Heart left ventricle (tissue), 16 donors: ENCODE measurements around the gene TMEM198. TPM values are rescaled to one million over a fixed set of nuclear protein-coding genes. Genes with fewer than 3 reads are reported as not detected.

ENCODE experiments used
- ATAC-seq, 4 donors: fragments of 200-7000 bp; cut with Tn5 transposase; one replicate each; pipeline ENCODE4 v1.9.1; 2020 to 2022; ENCODE audit warnings: moderate library complexity in 4 of 4, mild to moderate bottlenecking in 3 of 4, moderate number of reproducible peaks in 1 of 4
- DNase-seq, 5 donors: peaks; one replicate each; pipeline ENCODE4 v3.0.0-alpha.2; 2020
- H3K27ac ChIP-seq, 12 donors: fragments of 200-600 bp; sonication (generic) in 4 of 12; one replicate each; pipeline versions ENCODE4 v1.5.0 to v1.8.0; 2016 to 2022; ENCODE audit warnings: mild to moderate bottlenecking in 2 of 12
- H3K27me3 ChIP-seq, 9 donors: fragments of 200-600 bp; sonication (generic) in 2 of 9; one replicate each; pipeline versions ENCODE4 v1.5.1 to v1.8.0; 2016 to 2022; ENCODE audit warnings: mild to moderate bottlenecking in 3 of 9
- H3K36me3 ChIP-seq, 9 donors: fragments of 200-600 bp; sonication (generic) in 2 of 9; one replicate each; pipeline versions ENCODE4 v1.5.0 to v1.8.0; 2018 to 2022; ENCODE audit warnings: mild to moderate bottlenecking in 2 of 9
- H3K4me1 ChIP-seq, 12 donors: fragments of 200-600 bp; sonication (generic) in 4 of 12; one replicate each; pipeline versions ENCODE4 v1.5.0 to v1.8.0; 2016 to 2022; ENCODE audit warnings: mild to moderate bottlenecking in 3 of 12
- H3K4me3 ChIP-seq, 12 donors: fragments of 200-600 bp; sonication (generic) in 4 of 12; one replicate each; pipeline versions ENCODE4 v1.5.0 to v1.8.0; 2017 to 2022; ENCODE audit warnings: mild to moderate bottlenecking in 9 of 12, moderate library complexity in 4 of 12
- H3K9me3 ChIP-seq, 12 donors: fragments of 200-600 bp; sonication (generic) in 4 of 12; one replicate each; pipeline versions ENCODE4 v1.5.0 to v1.8.0; 2016 to 2022; ENCODE audit warnings: mild to moderate bottlenecking in 1 of 12
- POLR2A ChIP-seq, 2 donors: fragments of 450-650 bp; IDR thresholded peaks; one replicate each; pipeline ENCODE4 v1.6.1; 2017; ENCODE audit warnings: antibody characterized with exemption in 2 of 2, mild to moderate bottlenecking in 2 of 2, moderate library complexity in 2 of 2
- WGBS, 4 donors: extraction: QIAGEN DNeasy Blood & Tissue Kit in 2 of 4; methylation state at CpG; one replicate each; pipeline versions ENCODE4 v1.1.5 to v1.1.7; 2013 to 2018; 5-methylcytosine and 5-hydroxymethylcytosine counted together
- intact Hi-C, 10 donors: fragments of 100-400 bp; cut with DNase I; formaldehyde crosslinking; loops; one replicate each; pipeline versions ENCODE4 v1.11.1 to v1.14.2; 2022
- polyA plus RNA-seq, 2 donors: library from polyadenylated mRNA; stranded (reverse); fragments of 200-250 nt; gene quantifications; one replicate each; pipeline ENCODE4 v1.2.3, GENCODE V29; 2013
- total RNA-seq, 9 donors: library from RNA; depleted of rRNA in 2 of 9; stranded (reverse); fragments of >200 nt in 2 of 9; fragmentation: NEBNext Ultra II Directional in 3 of 9; extraction: Animal tissue kit (Norgen Biotek cat#: 25700) in 3 of 9; gene quantifications; one replicate each; pipeline versions ENCODE4 v1.1.0 to v1.2.4, GENCODE V29; 2016 to 2023
- TF ChIP-seq, protein P1 (sequence below), 12 donors: fragments of 200-600 bp; sonication (generic) in 4 of 12; IDR thresholded peaks; one replicate each; pipeline versions ENCODE4 v1.5.0 to v1.8.0; 2018 to 2022; ENCODE audit warnings: antibody characterized with exemption in 12 of 12, mild to moderate bottlenecking in 5 of 12
- donor health status: ischemic (EF 13 %, LVEDD 7.1; RV severe dilation, severe dysfunction).
- donor health status: healthy with polysubstance abuse.
- donor health status: DM: no; HTN: yes; CAD: no.
- donor health status: DM: no; HTN: no; CAD: no.
- donor health status: ischemic (EF 25% LVEDD 6.9; RV normal size, moderate dysfunction).
- donor health status: ischemic (EF 25% LVEDD 5.7; RV mildly dilated, moderate dysfunction).
- donor health status: healthy.
- donor health status: DM: yes; HTN: yes; CAD: no.
- donor health status: ischemic (EF 35%, LVEDD 5.7; RV mildly dilated, moderate dysfunction).
- donor health status: nonischemic (EF 11% LVEDD 7.7; RV severe dilation, severe dysfunction).
- donor health status: DM: yes; HTN: yes; CAD: no.
- donor health status: PGD.
- donor health status: ischemic (EF 29% LVEDD 5.4; RV normal size, mild dysfunction).
- donor health status: nonischemic (EF 23%, LVEDD 6.1; RV moderate dilation, normal function).

TMEM198 gene
- total and polyA plus RNA-seq, 11 donors: 0.65 to 10.2 (median 2.3) TPM

DNA sequence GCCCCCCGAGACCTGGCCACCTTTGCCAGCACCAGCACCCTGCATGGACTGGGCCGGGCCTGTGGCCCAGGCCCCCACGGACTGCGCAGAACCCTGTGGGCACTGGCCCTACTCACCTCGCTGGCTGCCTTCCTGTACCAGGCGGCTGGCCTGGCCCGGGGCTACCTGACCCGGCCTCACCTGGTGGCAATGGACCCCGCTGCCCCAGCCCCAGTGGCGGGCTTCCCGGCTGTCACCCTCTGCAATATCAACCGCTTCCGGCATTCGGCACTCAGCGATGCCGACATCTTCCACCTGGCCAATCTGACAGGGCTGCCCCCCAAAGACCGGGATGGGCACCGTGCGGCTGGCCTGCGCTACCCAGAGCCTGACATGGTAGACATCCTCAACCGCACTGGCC is 29.0 kb upstream of the TMEM198 start:
- intact Hi-C loops: no loop called here
- H3K27ac ChIP-seq: no peak overlapping the region

DNA sequence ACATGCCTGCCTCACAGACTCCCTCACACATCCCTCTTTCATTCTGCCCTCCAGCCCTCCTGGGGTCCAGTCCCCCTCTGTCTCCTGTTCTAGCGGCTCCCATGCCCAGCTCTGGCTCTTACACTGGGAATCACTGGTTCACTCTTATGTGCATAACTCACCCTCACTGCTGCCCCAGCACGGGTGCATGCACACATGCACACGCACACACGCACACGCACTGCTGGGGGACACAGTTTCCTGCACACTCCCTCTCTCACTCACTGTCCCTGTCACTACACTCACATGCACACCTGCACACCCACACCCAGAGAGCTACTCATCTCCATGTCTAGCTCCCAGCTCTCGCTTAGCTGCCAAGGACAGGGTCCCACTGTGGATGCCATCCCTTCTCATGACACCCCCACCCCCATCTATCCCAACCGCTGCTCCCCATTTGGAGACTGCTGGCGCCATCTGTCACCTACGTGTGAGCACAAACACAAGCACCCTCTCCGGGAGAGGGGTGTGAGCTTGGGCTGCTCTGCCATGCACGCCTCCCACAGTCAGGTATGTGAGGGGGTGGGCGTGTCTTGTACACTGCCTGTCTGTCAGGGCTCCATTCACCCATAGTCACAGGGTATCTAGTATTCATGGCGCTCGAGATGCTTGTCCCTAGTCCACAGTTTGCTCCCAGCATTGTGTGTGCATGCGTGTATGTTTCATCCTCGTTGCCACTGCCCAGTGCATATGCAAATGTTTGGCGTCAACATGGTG is 27.8 kb upstream of the TMEM198 start:
- H3K36me3 ChIP-seq: no peaks in the 10 kb centered on the region
- peaks cover 0 to 59% (median 36%) of the 10 kb centered on the region in 9 donors for H3K27me3 ChIP-seq
- ATAC-seq: no peak
- intact Hi-C loops: no loop called here
- no peak overlapping the region for H3K4me3 ChIP-seq
- WGBS, 4 donors: 71 to 80% (median 75%) methylated on average over 14 to 17 of the region's 17 CpGs
- peaks cover 0 to 32% (median 9%) of the 10 kb centered on the region in 12 donors for H3K4me1 ChIP-seq
- H3K27ac ChIP-seq: no peak overlapping the region
- DNase-seq: no peak
- TF ChIP-seq, protein P1, sequence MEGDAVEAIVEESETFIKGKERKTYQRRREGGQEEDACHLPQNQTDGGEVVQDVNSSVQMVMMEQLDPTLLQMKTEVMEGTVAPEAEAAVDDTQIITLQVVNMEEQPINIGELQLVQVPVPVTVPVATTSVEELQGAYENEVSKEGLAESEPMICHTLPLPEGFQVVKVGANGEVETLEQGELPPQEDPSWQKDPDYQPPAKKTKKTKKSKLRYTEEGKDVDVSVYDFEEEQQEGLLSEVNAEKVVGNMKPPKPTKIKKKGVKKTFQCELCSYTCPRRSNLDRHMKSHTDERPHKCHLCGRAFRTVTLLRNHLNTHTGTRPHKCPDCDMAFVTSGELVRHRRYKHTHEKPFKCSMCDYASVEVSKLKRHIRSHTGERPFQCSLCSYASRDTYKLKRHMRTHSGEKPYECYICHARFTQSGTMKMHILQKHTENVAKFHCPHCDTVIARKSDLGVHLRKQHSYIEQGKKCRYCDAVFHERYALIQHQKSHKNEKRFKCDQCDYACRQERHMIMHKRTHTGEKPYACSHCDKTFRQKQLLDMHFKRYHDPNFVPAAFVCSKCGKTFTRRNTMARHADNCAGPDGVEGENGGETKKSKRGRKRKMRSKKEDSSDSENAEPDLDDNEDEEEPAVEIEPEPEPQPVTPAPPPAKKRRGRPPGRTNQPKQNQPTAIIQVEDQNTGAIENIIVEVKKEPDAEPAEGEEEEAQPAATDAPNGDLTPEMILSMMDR (IDR thresholded peaks at IDR 0.05): no peak
- TF ChIP-seq POLR2A (IDR thresholded peaks at IDR 0.05): no peak
- no peaks in the 10 kb centered on the region for H3K9me3 ChIP-seq

More for the DNA sequence above, 29.0 kb upstream of the TMEM198 start:
- DNase-seq: no peak
- H3K27me3 ChIP-seq: peaks cover 0 to 64% (median 36%) of the 10 kb centered on the region in 9 donors
- no peaks in the 10 kb centered on the region for H3K9me3 ChIP-seq
- H3K36me3 ChIP-seq: no peaks in the 10 kb centered on the region
- peaks cover 0 to 30% (median 11%) of the 10 kb centered on the region in 12 donors for H3K4me1 ChIP-seq
- no peak overlapping the region for H3K4me3 ChIP-seq
- no peak for TF ChIP-seq POLR2A (IDR thresholded peaks at IDR 0.05)
- TF ChIP-seq, protein P1 (IDR thresholded peaks at IDR 0.05): no peak
- WGBS, 4 donors: 73 to 88% (median 79%) methylated on average over 15 to 21 of the region's 21 CpGs
- no peak for ATAC-seq

DNA sequence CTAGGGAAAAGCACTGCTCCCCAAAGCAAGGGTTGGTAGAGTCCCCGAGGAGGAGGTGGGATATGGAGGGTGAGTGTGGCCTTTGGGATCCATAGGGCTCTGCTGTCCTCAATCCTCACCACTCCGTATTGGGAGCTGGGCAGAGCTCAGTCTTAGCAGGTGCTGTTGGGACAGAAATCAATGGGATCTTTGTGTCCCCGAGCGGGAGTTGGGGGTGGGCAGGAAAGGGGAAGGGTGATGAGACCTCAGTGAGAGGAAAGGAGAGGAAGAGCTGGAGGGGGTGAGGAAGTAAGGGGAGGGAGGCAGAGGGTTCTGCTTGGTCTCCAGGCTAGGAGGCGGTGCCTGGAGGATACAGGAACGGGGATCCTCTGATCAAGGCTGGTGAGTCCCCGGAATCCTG is 26.9 kb upstream of the TMEM198 start:
- no peak for TF ChIP-seq POLR2A (IDR thresholded peaks at IDR 0.05)
- TF ChIP-seq, protein P1 (IDR thresholded peaks at IDR 0.05): no peak
- Histone ChIP-seq H3K4me1 (peaks cover 0 to 38% (median 12%) of the 10 kb centered on the region in 12 donors), H3K9me3 (no peaks in the 10 kb centered on the region), H3K4me3 (no peak overlapping the region), H3K27ac (no peak overlapping the region), H3K36me3 (no peaks in the 10 kb centered on the region), H3K27me3 (peaks cover 0 to 59% (median 27%) of the 10 kb centered on the region in 9 donors)
- WGBS, 4 donors: 56 to 73% (median 64%) methylated on average over 7 of the region's 7 CpGs
- DNase-seq: no peak
- intact Hi-C loops: no loop called here
- ATAC-seq: no peak

DNA sequence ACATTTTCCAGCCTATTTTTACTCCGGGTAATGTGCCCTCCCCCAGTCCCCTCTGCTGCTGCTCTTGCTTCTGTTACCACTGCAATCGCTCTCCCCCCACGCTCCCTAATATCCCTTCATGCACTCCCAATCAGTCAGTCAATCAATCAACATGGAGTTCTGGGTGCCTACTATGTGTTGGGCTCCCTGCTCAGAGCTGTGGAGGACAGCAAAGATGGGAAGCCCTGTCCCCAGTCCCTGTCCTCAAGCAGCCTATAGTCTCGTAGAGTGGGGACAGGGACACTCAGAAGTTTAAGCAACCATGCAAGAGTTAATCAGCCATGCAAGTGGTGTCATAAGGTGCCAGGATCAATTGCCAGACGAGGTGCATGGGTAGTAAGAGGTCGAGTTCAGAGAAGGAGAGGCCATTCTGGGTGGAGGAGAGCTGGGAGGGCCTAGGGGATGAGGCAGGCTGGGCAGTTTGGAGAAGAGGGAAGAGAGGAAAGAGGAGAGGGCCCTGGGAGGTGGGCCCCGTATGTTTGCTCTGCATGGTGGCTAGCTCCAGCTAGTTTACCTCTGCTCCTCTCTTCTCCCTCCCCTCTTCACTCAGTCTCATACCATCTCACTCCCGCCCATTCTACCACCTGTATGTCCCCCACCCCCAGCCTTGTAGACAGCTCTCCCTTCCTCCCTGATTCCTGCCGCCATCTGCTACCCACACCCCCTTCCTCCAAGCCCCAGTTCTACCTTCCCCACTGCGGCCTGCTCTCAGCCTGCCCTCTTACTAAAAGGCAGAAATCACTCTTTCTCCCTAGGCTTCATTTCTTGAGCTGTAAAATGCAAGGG is 25.7 kb upstream of the TMEM198 start:
- H3K27me3 ChIP-seq: peaks cover under 1 to 58% (median 24%) of the 10 kb centered on the region in 9 donors
- intact Hi-C loops: no loop called here
- 63 to 70% (median 66%) methylated on average over 10 of the region's 10 CpGs for WGBS, 4 donors

More for the DNA sequence above, 25.7 kb upstream of the TMEM198 start:
- Histone ChIP-seq H3K27ac (no peak overlapping the region), H3K36me3 (no peaks in the 10 kb centered on the region), H3K4me3 (no peak overlapping the region), H3K4me1 (peaks cover 3 to 44% (median 21%) of the 10 kb centered on the region in 12 donors), H3K9me3 (no peaks in the 10 kb centered on the region)
- ATAC-seq (no peak), DNase-seq (no peak)
- no peak for TF ChIP-seq POLR2A (IDR thresholded peaks at IDR 0.05)
- TF ChIP-seq, protein P1 (IDR thresholded peaks at IDR 0.05): no peak
